Natural killer cell (primary cell): ENCODE results near the gene ELOVL4. TPM values are rescaled to one million over a fixed set of nuclear protein-coding genes. Genes with fewer than 3 reads are reported as not detected.

Experiments used
- ATAC-seq, 3 donors: fragments of 150-1000 bp in 2 of 3; fragments of 200-7000 bp in 1 of 3; cut with Tn5 transposase; 1 replicate in 1 of 3; 2 replicates in 2 of 3; pipeline ENCODE4 v1.10.0; 2021; ENCODE audit warnings: mild to moderate bottlenecking in 2 of 3, moderate library complexity in 2 of 3
- DNase-seq, 2 donors: peaks; one replicate each; pipeline versions ENCODE4 v3.0.0 to v3.0.0-alpha.2; 2013 to 2021; ENCODE audit warnings: mixed read lengths in 1 of 2
- H3K27ac ChIP-seq: one replicate; pipeline ENCODE4 v1.5.1; 2013; ENCODE audit warnings: mild to moderate bottlenecking, low read length
- H3K27me3 ChIP-seq: one replicate; pipeline ENCODE4 v1.6.1; 2013; ENCODE audit warnings: low read length; ENCODE audit not compliant: control insufficient read depth, insufficient read depth
- H3K36me3 ChIP-seq: one replicate; pipeline ENCODE4 v1.6.1; 2013; ENCODE audit warnings: low read length; ENCODE audit not compliant: control insufficient read depth, insufficient read depth
- H3K4me1 ChIP-seq: one replicate; pipeline ENCODE4 v1.6.1; 2013; ENCODE audit warnings: low read length; ENCODE audit not compliant: control insufficient read depth, insufficient read depth
- H3K4me3 ChIP-seq: one replicate; pipeline ENCODE4 v1.5.1; 2013; ENCODE audit warnings: low read length
- H3K9me3 ChIP-seq: one replicate; pipeline ENCODE4 v1.6.1; 2013; ENCODE audit warnings: low read length; ENCODE audit not compliant: control insufficient read depth, insufficient read depth
- H3K27ac Mint-ChIP-seq, 2 donors: one replicate each; pipeline ENCODE4 v1.8.0; 2022; ENCODE audit warnings: mild to moderate bottlenecking in 2 of 2, mixed read lengths in 2 of 2, moderate library complexity in 1 of 2
- H3K27me3 Mint-ChIP-seq, 2 donors: one replicate each; pipeline ENCODE4 v1.8.0; 2022; ENCODE audit warnings: low read depth in 2 of 2, mixed read lengths in 2 of 2
- H3K36me3 Mint-ChIP-seq: one replicate; pipeline ENCODE4 v1.8.0; 2022; ENCODE audit warnings: mixed read lengths
- H3K4me1 Mint-ChIP-seq, 2 donors: one replicate each; pipeline ENCODE4 v1.8.0; 2022; ENCODE audit warnings: mixed read lengths in 2 of 2
- H3K4me3 Mint-ChIP-seq: one replicate; pipeline ENCODE4 v1.8.0; 2022; ENCODE audit warnings: mild to moderate bottlenecking, moderate library complexity, mixed read lengths
- H3K9me3 Mint-ChIP-seq, 2 donors: one replicate each; pipeline ENCODE4 v1.8.0; 2022; ENCODE audit warnings: mixed read lengths in 2 of 2
- CTCF ChIP-seq: fragments of 200-600 bp; IDR thresholded peaks from one replicate; pipeline ENCODE4 v1.8.0; 2022; ENCODE audit warnings: antibody characterized with exemption
- WGBS: methylation state at CpG from one replicate; pipeline ENCODE4 v1.1.7; 2013; ENCODE audit warnings: missing lambda C conversion rate; ENCODE audit not compliant: insufficient coverage; 5-methylcytosine and 5-hydroxymethylcytosine counted together
- intact Hi-C: fragments of 100-400 bp; cut with micrococcal nuclease; formaldehyde crosslinking; loops from one replicate; pipeline ENCODE4 v1.14.2; 2022
- total RNA-seq, 4 donors: library from RNA; stranded (reverse); fragments of 120-200 nt in 1 of 4; gene quantifications; one replicate each; pipeline versions ENCODE4 v1.2.3 to v1.2.4, GENCODE V29; 2013 to 2022

Gene ELOVL4
- total RNA-seq, 3 donors from 2014 or later (not counting 1 experiment from before 2014, with no cell fraction given) = not detected

- Histone ChIP-seq H3K27ac (no peak overlapping the region), H3K4me1 (peaks cover 13% of the 10 kb centered on the region), H3K4me3 (no peak overlapping the region), H3K27me3 (peaks cover 23% of the 10 kb centered on the region), H3K9me3 (no peaks in the 10 kb centered on the region), H3K36me3 (no peaks in the 10 kb centered on the region)
- H3K4me1 Mint-ChIP-seq = peaks cover 16 to 17% of the 10 kb centered on the region in 2 donors
- H3K27me3 Mint-ChIP-seq = peaks cover 32 to 51% of the 10 kb centered on the region in 2 donors
- H3K36me3 Mint-ChIP-seq = no peaks in the 10 kb centered on the region
- H3K9me3 Mint-ChIP-seq = no peaks in the 10 kb centered on the region
- intact Hi-C loops = no loop called here
- no peak overlapping the region for H3K27ac Mint-ChIP-seq
- WGBS = 100% methylated on average over 1 of the region's 1 CpG
- no peak for ATAC-seq
- no peak for TF ChIP-seq CTCF
- H3K4me3 Mint-ChIP-seq = no peak overlapping the region
- DNase-seq = no peak
Measured at GRCh38 chr6:79943133-79943532, 4.2 kb downstream of the ELOVL4 start.

GRCh38 chr6:79941489-79942151, 5.7 kb downstream of the ELOVL4 start:
- peaks cover 6 to 11% of the 10 kb centered on the region in 2 donors for H3K4me1 Mint-ChIP-seq

GRCh38 chr6:79928478-79928998, 18.8 kb downstream of the ELOVL4 start:
- H3K4me1 ChIP-seq = no peaks in the 10 kb centered on the region
- WGBS = 83% methylated on average over 1 of the region's 1 CpG

More at GRCh38 chr6:79941489-79942151, 5.7 kb downstream of the ELOVL4 start:
- peaks cover 4% of the 10 kb centered on the region for H3K4me1 ChIP-seq
- no peak overlapping the region for H3K27ac ChIP-seq
- ATAC-seq = no peak
- H3K27me3 ChIP-seq = peaks cover 18% of the 10 kb centered on the region
- H3K4me3 ChIP-seq = no peak overlapping the region
- DNase-seq = no peak
- no peaks in the 10 kb centered on the region for H3K36me3 ChIP-seq
- H3K9me3 ChIP-seq = no peaks in the 10 kb centered on the region
- 73% methylated on average over 5 of the region's 5 CpGs for WGBS
- intact Hi-C loops = no loop called here
- no peaks in the 10 kb centered on the region for H3K36me3 Mint-ChIP-seq
- no peak for TF ChIP-seq CTCF
- H3K4me3 Mint-ChIP-seq = no peak overlapping the region
- H3K9me3 Mint-ChIP-seq = no peaks in the 10 kb centered on the region
- H3K27ac Mint-ChIP-seq = no peak overlapping the region
- peaks cover 32 to 49% of the 10 kb centered on the region in 2 donors for H3K27me3 Mint-ChIP-seq

More at GRCh38 chr6:79928478-79928998, 18.8 kb downstream of the ELOVL4 start:
- Histone ChIP-seq H3K27me3 (peaks cover 3% of the 10 kb centered on the region), H3K36me3 (no peaks in the 10 kb centered on the region), H3K4me3 (no peak overlapping the region), H3K27ac (no peak overlapping the region), H3K9me3 (no peaks in the 10 kb centered on the region)
- H3K4me1 Mint-ChIP-seq = no peaks in the 10 kb centered on the region
- intact Hi-C loops = no loop called here
- H3K36me3 Mint-ChIP-seq = no peaks in the 10 kb centered on the region
- no peak overlapping the region for H3K4me3 Mint-ChIP-seq
- no peak for TF ChIP-seq CTCF
- ATAC-seq (no peak), DNase-seq (no peak)
- no peak overlapping the region for H3K27ac Mint-ChIP-seq
- H3K27me3 Mint-ChIP-seq = peaks cover 1 to 12% of the 10 kb centered on the region in 2 donors
- no peaks in the 10 kb centered on the region for H3K9me3 Mint-ChIP-seq
